Measurements from ENCODE around the gene DNASE2B. TPM values are rescaled to one million over a fixed set of nuclear protein-coding genes. Genes with fewer than 3 reads are reported as not detected.

The DNASE2B gene
- total RNA-seq, 1 experiment from 2014 or later, result not detected

DNA sequence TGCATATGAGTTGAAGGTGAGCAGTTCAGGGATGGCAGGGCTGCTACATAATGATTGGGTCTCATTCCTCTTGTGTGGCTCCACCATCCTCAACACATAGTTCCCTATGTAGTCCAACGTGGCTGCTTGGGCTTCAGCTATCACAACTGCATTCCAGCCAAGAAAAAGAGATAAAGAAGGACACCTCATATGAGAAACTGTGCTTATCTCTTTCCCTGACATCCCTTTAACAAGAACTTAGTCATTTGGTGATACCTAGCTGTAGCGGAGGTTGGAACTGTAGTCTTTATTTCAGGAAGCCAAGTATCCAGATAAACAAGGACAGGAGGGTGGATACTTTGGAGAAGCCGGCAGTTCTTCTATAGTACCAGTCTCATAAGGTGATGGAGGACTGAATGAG lies 42.7 kb upstream of the DNASE2B start:
- no peak for DNase-seq
- intact Hi-C loops (cut with micrococcal nuclease; ENCODE audit: unreplicated experiment), result no loop called here
- no peaks in the 10 kb centered on the region for H3K9me2 ChIP-seq (ENCODE audit: insufficient read depth)
- no TSS peak for BruUV-seq (replicated peaks)
- H3K4me1 ChIP-seq (replicated peaks; ENCODE audit: insufficient read depth), result no peaks in the 10 kb centered on the region
- no peaks in the 10 kb centered on the region for H3F3A ChIP-seq (ENCODE audit: insufficient read depth, low read depth)
- no peak overlapping the region for H3K4me3 ChIP-seq
- H3K9me3 ChIP-seq (ENCODE audit: insufficient read depth, low read depth), result no peaks in the 10 kb centered on the region
- H4K20me1 ChIP-seq (ENCODE audit: insufficient read depth), result no peaks in the 10 kb centered on the region
- no peak for TF ChIP-seq EZH2 (IDR thresholded peaks at IDR 0.05; ENCODE audit: low read depth)
- TF ChIP-seq, protein P1, sequence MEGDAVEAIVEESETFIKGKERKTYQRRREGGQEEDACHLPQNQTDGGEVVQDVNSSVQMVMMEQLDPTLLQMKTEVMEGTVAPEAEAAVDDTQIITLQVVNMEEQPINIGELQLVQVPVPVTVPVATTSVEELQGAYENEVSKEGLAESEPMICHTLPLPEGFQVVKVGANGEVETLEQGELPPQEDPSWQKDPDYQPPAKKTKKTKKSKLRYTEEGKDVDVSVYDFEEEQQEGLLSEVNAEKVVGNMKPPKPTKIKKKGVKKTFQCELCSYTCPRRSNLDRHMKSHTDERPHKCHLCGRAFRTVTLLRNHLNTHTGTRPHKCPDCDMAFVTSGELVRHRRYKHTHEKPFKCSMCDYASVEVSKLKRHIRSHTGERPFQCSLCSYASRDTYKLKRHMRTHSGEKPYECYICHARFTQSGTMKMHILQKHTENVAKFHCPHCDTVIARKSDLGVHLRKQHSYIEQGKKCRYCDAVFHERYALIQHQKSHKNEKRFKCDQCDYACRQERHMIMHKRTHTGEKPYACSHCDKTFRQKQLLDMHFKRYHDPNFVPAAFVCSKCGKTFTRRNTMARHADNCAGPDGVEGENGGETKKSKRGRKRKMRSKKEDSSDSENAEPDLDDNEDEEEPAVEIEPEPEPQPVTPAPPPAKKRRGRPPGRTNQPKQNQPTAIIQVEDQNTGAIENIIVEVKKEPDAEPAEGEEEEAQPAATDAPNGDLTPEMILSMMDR (conservative IDR thresholded peaks at IDR 0.05), result no peak
- H3K4me2 ChIP-seq, result no peak overlapping the region
- no peaks in the 10 kb centered on the region for H3K27me3 ChIP-seq (ENCODE audit: insufficient read depth, low read depth)
- H3K79me2 ChIP-seq (ENCODE audit: low read depth), result no peaks in the 10 kb centered on the region
- ChIA-PET CTCF (no interaction called here), POLR2A (ENCODE audit: unreplicated experiment) (no interaction called here)
- no peak overlapping the region for H3K27ac ChIP-seq
- no peak overlapping the region for H2AFZ ChIP-seq
- H3K36me3 ChIP-seq (ENCODE audit: low read depth), result no peaks in the 10 kb centered on the region

DNA sequence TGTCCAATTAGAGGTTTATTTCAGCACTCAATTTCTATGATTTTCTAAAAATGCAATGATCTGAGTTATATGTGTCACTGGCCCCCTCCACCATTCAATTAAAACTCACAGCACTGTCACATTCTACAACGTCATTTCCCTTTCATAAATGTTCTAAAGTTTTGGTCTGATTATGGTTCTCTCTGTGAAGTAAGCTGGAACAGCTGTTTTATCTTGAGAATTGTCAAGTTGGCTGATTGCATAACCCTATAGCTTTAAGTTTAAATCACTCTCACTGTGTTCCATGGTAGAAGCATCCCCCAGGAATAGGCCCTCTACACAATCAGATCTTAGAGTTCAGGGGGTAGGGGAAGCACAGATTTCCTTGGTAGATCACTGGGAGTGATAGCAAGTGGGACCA lies 41.4 kb upstream of the DNASE2B start:
- BruUV-seq (replicated peaks), result no TSS peak
- Histone ChIP-seq H3K27me3 (ENCODE audit: insufficient read depth, low read depth) (no peaks in the 10 kb centered on the region), H3K36me3 (ENCODE audit: low read depth) (no peaks in the 10 kb centered on the region), H2AFZ (no peak overlapping the region), H3K4me1 (replicated peaks; ENCODE audit: insufficient read depth) (peaks cover 8% of the 10 kb centered on the region), H3K4me2 (no peak overlapping the region), H3K79me2 (ENCODE audit: low read depth) (no peaks in the 10 kb centered on the region), H3K9me3 (ENCODE audit: insufficient read depth, low read depth) (no peaks in the 10 kb centered on the region), H4K20me1 (ENCODE audit: insufficient read depth) (no peaks in the 10 kb centered on the region), H3K4me3 (no peak overlapping the region), H3F3A (ENCODE audit: insufficient read depth, low read depth) (0 out of 2 replicates have a peak, but pooled peaks cover under 1% of the 10 kb centered on the region), H3K9me2 (ENCODE audit: insufficient read depth) (no peaks in the 10 kb centered on the region), H3K27ac (no peak overlapping the region)
- intact Hi-C loops (cut with micrococcal nuclease; ENCODE audit: unreplicated experiment), result no loop called here
- no peak for DNase-seq
- CTCF ChIA-PET, result no interaction called here
- POLR2A ChIA-PET (ENCODE audit: unreplicated experiment), result no interaction called here
- TF ChIP-seq EZH2 (IDR thresholded peaks at IDR 0.05; ENCODE audit: low read depth), result no peak
- TF ChIP-seq, protein P1 (conservative IDR thresholded peaks at IDR 0.05), result no peak

DNA sequence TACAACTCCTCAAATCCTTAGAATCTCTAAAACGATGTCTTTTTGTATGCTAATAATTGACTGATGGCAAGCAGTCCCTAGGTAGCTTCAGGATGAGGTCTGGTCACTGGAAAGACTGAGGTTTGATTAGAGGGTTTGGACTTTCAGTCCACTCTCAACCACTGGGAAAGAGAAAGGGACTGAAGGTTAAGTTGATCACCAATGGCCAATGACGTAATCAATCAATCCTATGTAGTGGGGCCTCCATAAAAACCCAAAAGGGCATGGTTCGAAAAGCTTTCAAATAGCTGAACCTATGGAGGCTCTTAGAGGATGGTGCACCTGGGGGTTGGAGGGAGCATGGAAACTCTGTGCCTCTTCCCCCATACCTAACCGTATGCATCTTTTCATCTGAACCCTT lies 39.6 kb upstream of the DNASE2B start:
- no peaks in the 10 kb centered on the region for H3K9me2 ChIP-seq (ENCODE audit: insufficient read depth)
- TF ChIP-seq EZH2 (IDR thresholded peaks at IDR 0.05; ENCODE audit: low read depth), result no peak
- TF ChIP-seq, protein P1 (conservative IDR thresholded peaks at IDR 0.05), result no peak
- H3K4me1 ChIP-seq (replicated peaks; ENCODE audit: insufficient read depth), result peaks cover 15% of the 10 kb centered on the region
- no peak overlapping the region for H3K27ac ChIP-seq
- no peaks in the 10 kb centered on the region for H3K36me3 ChIP-seq (ENCODE audit: low read depth)
- no peaks in the 10 kb centered on the region for H4K20me1 ChIP-seq (ENCODE audit: insufficient read depth)
- H3K9me3 ChIP-seq (ENCODE audit: insufficient read depth, low read depth), result no peaks in the 10 kb centered on the region
- no peak overlapping the region for H3K4me3 ChIP-seq
- no peak overlapping the region for H3K4me2 ChIP-seq
- DNase-seq, result no peak
- no TSS peak for BruUV-seq (replicated peaks)
- H3K79me2 ChIP-seq (ENCODE audit: low read depth), result no peaks in the 10 kb centered on the region
- 0 out of 2 replicates have a peak, but pooled peaks cover 4% of the 10 kb centered on the region for H3F3A ChIP-seq (ENCODE audit: insufficient read depth, low read depth)
- POLR2A ChIA-PET (ENCODE audit: unreplicated experiment), result no interaction called here
- intact Hi-C loops (cut with micrococcal nuclease; ENCODE audit: unreplicated experiment), result no loop called here
- CTCF ChIA-PET, result no interaction called here
- H3K27me3 ChIP-seq (ENCODE audit: insufficient read depth, low read depth), result no peaks in the 10 kb centered on the region
- H2AFZ ChIP-seq, result no peak overlapping the region

Measured in PC-9 (cell line).